ENCODE measurements around the gene PRR20G.

- TF ChIP-seq POLR2A (IDR thresholded peaks at IDR 0.05; ENCODE audit: low read length), result no peak
- TF ChIP-seq CTCF (IDR thresholded peaks at IDR 0.05), result no peak
- no peak for TF ChIP-seq POLR2AphosphoS2 (conservative IDR thresholded peaks at IDR 0.05; ENCODE audit: low read length)
- TF ChIP-seq ESRRA (IDR thresholded peaks at IDR 0.05; ENCODE audit: borderline replicate concordance, low read length), result no peak
- TF ChIP-seq HMGXB4 (CRISPR knock-in tag; IDR thresholded peaks at IDR 0.05; ENCODE audit: borderline replicate concordance), result no peak
- no peak for TF ChIP-seq JUN (IDR thresholded peaks at IDR 0.05)
- no peak for TF ChIP-seq E2F6 (IDR thresholded peaks at IDR 0.05; ENCODE audit: borderline replicate concordance, low read depth)
- TF ChIP-seq NPAS2 (CRISPR knock-in tag; IDR thresholded peaks at IDR 0.05; ENCODE audit: borderline replicate concordance), result no peak
- peak; percentile 77 for TF ChIP-seq REST (IDR thresholded peaks at IDR 0.05)
Measured at GRCh38 chr3:127320529-127321121, 32.8 kb upstream of the PRR20G start.

Data from A549 (cell line).